M059J (cell line): ENCODE measurements around the gene ALDH18A1. TPM values are rescaled to one million over a fixed set of nuclear protein-coding genes. Genes with fewer than 3 reads are reported as not detected.

Experiments
- DNase-seq: peaks from one replicate; pipeline ENCODE4 v3.0.0-alpha.2; 2012; ENCODE audit warnings: low read depth
- total RNA-seq: library from RNA; depleted of rRNA; stranded (reverse); fragments of >200 nt; shearing (Covaris generic); gene quantifications from 2 replicates; pipeline ENCODE4 v1.2.3, GENCODE V29; 2014

The ALDH18A1 gene
- total RNA-seq, 1 experiment from 2014 or later: 114 TPM

- no peak for DNase-seq
These were observed 77.2 kb downstream of the ALDH18A1 start for GRCh38 chr10:95579292-95579691.

- DNase-seq: no peak
These were observed 77.9 kb downstream of the ALDH18A1 start for GRCh38 chr10:95578619-95579018.

DNA sequence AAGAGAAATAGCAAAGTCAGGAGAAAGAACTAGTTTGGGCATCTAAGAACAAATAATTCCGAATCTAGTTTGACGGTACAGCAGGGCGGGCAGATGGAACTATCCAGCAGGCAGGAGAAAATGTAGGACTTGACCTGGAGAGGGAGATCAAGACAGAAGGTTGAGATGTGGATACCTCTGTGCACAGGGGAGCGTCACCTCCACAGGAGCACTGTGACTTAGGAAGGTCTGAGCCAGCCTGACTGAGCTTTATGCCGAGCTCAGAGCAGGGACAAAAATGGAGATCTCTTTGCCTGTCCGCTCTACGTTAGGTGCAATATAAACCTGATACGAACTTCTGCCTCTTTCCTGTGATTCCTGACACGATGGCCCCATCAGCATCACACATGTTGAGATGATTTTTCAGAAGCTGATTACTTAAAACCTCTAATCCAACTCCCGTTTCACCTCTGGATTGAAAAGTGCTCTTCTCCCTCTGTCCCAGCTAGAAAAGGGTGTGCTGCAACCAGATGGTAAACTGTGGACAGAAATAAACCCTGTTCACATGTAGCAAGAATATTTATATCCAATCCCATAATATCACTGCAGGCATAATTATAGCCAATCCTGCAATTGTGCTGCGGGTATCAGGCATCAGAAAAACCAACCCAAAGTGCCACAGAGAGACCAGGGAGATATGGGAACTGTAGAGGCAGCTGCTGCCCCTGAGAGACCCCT, 81.7 kb downstream of the ALDH18A1 start:
- DNase-seq: no peak

GRCh38 chr10:95573964-95574604, 82.4 kb downstream of the ALDH18A1 start:
- no peak for DNase-seq

DNA sequence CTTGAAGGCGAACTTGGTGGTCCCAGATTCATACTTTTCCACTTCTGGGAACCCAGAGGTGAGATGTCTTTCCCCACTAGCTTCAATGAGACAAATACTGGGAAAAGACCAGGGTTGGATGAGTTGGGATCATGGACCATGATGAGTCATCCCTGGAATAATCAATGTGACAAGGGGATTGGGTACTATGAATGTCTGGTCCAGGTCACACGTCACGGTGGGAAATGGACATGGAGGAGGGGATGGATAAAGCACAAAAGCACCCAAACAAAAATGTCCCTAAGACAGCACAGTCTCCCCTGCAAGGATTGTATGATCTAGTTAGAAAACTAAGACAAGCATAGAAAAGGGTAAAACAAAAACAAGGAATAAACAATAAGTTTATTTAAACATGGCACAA, 83.0 kb downstream of the ALDH18A1 start:
- no peak for DNase-seq

- DNase-seq: no peak
These were observed 84.2 kb downstream of the ALDH18A1 start for GRCh38 chr10:95572131-95572820.

DNA sequence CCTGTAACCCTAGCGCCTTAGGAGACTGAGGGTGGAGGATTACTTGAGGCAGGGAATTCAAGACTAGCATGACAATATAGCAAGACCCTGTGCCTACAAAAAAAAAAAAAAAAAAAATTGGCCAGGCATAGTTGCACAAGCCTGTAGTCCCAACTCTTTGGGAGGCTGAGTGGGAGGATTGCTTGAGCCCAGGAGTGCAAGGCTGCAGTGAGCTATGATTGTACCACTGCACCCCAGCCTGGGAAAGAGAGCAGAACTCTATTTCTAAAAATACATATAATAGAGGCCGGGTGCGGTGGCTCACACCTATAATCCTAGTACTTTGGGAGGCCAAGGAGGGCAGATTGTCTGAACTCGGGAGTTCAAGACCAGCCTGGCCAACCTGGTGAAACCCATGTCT, 85.1 kb downstream of the ALDH18A1 start:
- DNase-seq: no peak

DNA sequence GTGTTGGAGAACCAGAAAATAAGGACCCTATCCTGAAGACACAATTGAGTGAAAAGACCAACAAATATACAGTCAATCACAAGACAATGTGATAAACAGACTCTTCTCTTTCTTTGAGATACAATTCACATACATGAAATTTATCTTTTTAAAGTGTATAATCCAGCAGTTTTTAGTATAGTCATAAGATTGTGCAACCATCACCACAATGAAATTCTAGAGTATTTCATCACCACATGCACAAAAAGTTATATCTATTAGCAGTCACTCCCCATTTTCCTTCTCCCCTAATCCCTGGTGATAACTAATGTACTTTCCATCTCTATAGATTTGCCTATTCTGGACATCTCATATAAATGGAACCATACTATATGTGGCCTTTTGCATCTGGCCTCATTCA, 87.1 kb downstream of the ALDH18A1 start:
- no peak for DNase-seq

- DNase-seq: peak; percentile 36
These were observed 88.4 kb downstream of the ALDH18A1 start for GRCh38 chr10:95567903-95568630.

DNA sequence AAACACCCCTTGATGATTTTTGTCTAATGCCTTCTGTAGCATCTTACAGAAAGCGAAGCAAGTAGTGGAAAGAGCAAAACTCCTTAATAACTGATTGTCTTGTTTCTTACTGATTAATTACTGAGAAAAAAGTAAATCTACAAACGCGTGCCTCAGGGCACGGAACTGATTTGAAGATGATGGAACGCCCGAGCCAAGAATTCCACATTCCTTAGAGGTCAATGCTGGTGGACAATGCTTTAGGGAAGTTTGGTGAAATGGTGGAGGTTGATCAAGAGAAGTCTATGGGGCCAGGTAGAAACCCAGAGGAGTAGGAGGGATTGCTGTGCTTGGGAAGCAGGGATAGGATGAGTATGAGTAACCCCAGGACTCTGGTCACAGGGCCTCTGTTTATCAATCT, 90.4 kb downstream of the ALDH18A1 start:
- DNase-seq: no peak

- no peak for DNase-seq
These were observed 91.2 kb downstream of the ALDH18A1 start for GRCh38 chr10:95565336-95565735.

GRCh38 chr10:95564291-95564690, 92.2 kb downstream of the ALDH18A1 start:
- no peak for DNase-seq

DNA sequence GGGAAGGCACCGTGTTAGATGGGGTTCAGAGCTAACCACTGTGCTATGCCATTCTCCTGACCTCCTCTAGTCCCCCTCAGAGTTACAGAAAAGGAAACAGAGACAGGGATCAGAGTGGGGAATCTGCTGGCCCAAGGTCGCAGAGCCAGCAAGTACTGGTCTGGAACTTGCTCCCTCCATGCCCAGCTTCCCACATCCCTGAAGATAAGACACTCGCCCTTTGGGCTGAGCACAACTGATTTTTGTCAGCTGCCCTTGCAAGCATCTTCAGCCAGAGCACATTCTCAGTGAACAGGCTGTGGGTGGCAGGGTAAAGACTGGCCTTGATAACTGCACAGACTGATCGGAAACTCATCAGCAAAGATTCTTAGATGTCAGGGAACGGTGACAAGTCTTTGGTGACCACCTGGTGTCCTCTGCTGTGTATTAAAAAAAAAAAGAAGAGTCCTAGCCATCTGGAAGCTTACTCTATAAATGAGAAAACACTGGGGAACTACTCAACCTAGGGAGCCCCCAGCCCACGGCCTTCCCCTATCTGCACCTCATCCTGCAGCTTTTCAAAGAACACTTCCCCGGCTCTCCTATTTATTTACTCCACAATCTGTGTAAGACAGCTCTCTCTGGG, 94.1 kb downstream of the ALDH18A1 start:
- DNase-seq: no peak

GRCh38 chr10:95561864-95562177, 94.7 kb downstream of the ALDH18A1 start:
- DNase-seq: no peak

DNA sequence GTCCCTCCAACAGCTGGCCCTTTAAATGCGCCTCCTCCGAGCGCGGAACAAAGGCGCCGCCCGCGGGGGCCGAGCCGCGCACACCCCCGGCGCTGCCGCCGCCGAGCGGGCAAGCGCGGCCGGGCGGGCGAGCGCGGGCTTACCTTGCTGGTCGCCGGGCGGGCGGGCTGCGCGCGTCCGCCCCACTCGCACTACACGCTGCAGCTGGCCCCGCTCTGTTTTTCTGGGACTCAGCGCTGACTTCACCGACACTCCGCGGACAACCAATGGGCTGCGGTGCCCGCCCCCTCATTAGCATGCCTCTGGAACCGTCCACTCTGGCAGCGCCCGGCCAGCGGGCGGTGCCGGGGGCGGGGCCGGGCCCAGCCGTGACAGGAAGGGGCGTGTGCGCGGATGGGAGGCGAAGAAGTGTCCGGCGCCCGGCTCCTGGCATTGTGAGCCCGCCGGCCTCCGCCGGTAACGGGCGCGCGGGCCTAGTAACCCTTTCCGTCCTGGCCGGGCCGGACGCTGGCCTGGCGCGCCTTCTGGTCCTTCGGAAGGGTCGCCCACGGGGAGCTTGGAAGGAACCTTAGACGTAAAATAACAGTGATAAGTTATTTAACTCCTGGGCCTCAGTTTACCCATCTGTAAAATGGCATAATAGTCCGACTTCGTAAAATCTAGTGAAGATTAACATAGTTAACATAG, 95.2 kb downstream of the ALDH18A1 start, which contains the start of gene SORBS1:
Gene SORBS1, minus strand, starts transcription at position 195 of the 687 bp plus-strand sequence. CDS start 120,236 bp downstream, outside the sequence.
- peak; percentile 95 for DNase-seq

GRCh38 chr10:95560278-95561176, 96.0 kb downstream of the ALDH18A1 start:
- DNase-seq: peak; percentile 25

DNA sequence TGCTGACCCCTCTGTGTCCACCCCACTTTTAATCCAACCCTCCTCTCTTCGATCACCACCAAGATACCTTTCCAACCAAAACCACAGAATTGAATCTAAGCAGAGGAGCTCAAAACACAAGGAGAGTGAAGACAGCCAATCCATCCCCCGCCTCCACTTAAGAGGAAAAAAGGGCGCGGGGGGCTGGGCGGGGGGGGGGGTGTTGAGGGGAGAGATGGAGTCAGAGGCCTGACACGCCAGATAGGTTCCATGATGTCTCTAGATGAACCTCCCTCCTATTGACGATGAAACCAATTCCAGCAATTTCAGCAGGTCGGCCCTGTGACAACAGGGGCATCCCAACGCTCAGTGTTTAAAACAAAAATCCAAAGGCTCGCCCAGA, 96.6 kb downstream of the ALDH18A1 start:
- no peak for DNase-seq

DNA sequence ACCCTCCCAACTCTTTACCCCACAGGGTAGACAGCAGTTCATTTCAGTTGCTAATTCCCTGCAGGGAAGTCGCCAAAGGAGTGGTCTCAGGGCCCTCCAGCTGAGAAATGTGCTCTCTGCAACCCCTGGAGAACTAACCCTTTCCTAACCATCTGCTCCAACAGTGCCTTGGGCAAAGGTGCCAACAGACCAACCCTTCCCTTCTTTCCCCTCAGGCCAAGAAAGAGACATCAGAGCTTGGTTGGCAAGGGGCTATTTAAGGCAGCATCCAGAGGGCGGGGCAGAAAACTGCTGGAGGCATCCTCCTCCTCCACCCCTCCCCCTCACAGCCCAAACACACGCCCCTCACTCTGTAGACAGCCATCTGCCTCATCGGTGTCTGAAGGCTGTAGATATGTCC, 97.0 kb downstream of the ALDH18A1 start:
- no peak for DNase-seq

DNA sequence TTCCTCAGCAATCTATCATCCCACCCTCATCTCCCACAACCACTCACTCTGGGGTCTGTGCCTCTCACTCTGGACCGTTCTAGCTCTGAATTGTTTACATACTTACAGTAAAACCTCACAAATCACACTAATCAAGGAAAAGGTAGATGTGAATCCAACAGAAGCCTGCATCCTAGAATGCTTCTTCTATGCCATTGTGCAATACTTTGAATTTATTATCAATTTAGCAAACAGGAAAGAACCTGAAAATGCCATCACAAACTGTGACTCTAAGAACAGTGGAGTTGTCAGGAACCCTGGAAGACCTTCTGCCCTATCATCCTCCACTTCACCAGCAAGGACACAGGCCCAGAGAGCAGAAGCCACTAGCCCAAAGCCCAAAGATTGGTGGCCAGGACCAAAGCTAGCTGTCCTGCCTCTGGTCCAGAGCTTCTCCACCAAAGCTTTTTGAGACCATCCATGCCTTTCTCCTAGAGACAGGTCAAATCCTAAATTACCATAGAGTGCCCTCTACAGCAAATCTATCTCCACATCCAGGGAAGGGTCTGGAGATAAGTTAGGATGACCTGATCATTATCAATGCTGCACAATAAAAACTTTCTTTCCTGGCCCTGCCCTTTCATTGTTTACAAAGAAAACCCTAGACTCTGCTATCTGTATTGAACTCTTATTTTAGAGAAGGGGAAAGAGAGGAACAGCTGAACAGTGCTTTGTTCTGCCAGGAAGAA, 97.8 kb downstream of the ALDH18A1 start:
- no peak for DNase-seq
